H1 (cell line): ENCODE results near the gene FRMD4B. TPM values are rescaled to one million over a fixed set of nuclear protein-coding genes. Genes with fewer than 3 reads are reported as not detected.

Experiments used
- CREB1 ChIP-seq: IDR thresholded peaks from 2 replicates; pipeline ENCODE4 v1.6.1; 2012; ENCODE audit warnings: inconsistent platforms
- HDAC2 ChIP-seq, 2 experiments: fragments of 300-600 bp in 1 of 2; sonication (generic) in 1 of 2; IDR thresholded peaks; 2 replicates each; pipeline ENCODE4 v1.6.1; 2011 to 2012; ENCODE audit warnings: low read depth in 2 of 2, low read length in 2 of 2, mild to moderate bottlenecking in 2 of 2, moderate library complexity in 2 of 2, borderline replicate concordance in 1 of 2, inconsistent platforms in 1 of 2
- KDM1A ChIP-seq: fragments of 200-600, 300-600 bp; sonication (generic); IDR thresholded peaks from 2 replicates; pipeline ENCODE4 v1.7.1; 2016; ENCODE audit warnings: mild to moderate bottlenecking, low read length, borderline replicate concordance
- KDM4A ChIP-seq: IDR thresholded peaks from one replicate; pipeline ENCODE4 v1.7.1; 2012; ENCODE audit warnings: low read depth, mild to moderate bottlenecking, moderate library complexity, low read length, inconsistent platforms; ENCODE audit not compliant: severe bottlenecking
- NRF1 ChIP-seq: IDR thresholded peaks from 2 replicates; pipeline ENCODE4 v1.6.1; 2011; ENCODE audit warnings: mild to moderate bottlenecking, low read depth, low read length, improper control_type of control experiment
- polyA plus RNA-seq, 7 experiments: library from polyadenylated mRNA; depleted of rRNA in 3 of 7; stranded (reverse) in 5 of 7; unstranded in 2 of 7; fragments of >200 nt in 5 of 7; fragments of 200-250 nt in 2 of 7; gene quantifications; 1 replicate in 5 of 7; 2 replicates in 1 of 7; 4 replicates in 1 of 7; pipeline versions ENCODE4 v1.2.1 to v1.2.3, GENCODE V29; 2011 to 2013; ENCODE audit warnings: missing spikeins in 2 of 7, mixed read lengths in 2 of 7
- total RNA-seq: library from RNA; stranded (reverse); fragmentation: NEBNext Ultra II Directional; extraction: Animal tissue kit (Norgen Biotek cat#: 25700); gene quantifications from 2 replicates; pipeline ENCODE4 v1.2.1, GENCODE V29; 2021
- TF ChIP-seq, protein P1 (sequence below), 3 experiments: IDR thresholded peaks; 1 replicate in 2 of 3; 2 replicates in 1 of 3; pipeline versions ENCODE4 v1.5.1 to v1.6.1; 2011; ENCODE audit warnings: low read length in 3 of 3, mild to moderate bottlenecking in 3 of 3, inconsistent platforms in 2 of 3, low read depth in 1 of 3, moderate library complexity in 1 of 3; ENCODE audit not compliant: insufficient read depth in 1 of 3; ENCODE audit errors: control extremely low read depth in 1 of 3
- TF ChIP-seq, protein P2 (sequence below): IDR thresholded peaks from 2 replicates; pipeline ENCODE4 v1.6.1; 2012; ENCODE audit warnings: inconsistent platforms

FRMD4B gene
- total and polyA plus RNA-seq, 2 of the 8 experiments (the other 6 are each of a cell fraction or from before 2014, with no cell fraction given): 2.7 to 7.2 TPM

DNA sequence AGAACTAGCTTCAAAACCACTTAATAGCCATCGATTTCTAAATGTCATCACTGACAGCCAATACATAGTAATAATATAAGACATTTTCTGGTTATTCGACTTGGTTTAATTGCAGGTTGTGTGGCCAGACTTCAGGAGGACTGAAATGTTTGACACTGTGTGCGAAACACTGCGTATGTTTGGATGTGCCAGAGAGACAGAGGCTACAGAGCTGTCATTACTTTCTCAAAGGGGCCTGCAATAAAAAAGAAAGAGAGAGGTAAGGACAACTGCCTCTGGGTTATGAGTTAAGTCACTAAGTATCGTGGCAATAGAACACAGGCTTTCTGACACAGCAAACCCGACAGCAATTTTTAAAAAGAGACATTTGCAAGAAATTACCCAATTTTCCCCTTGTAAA is 264.4 kb downstream of the FRMD4B start (continued):
- TF ChIP-seq, protein P1, sequence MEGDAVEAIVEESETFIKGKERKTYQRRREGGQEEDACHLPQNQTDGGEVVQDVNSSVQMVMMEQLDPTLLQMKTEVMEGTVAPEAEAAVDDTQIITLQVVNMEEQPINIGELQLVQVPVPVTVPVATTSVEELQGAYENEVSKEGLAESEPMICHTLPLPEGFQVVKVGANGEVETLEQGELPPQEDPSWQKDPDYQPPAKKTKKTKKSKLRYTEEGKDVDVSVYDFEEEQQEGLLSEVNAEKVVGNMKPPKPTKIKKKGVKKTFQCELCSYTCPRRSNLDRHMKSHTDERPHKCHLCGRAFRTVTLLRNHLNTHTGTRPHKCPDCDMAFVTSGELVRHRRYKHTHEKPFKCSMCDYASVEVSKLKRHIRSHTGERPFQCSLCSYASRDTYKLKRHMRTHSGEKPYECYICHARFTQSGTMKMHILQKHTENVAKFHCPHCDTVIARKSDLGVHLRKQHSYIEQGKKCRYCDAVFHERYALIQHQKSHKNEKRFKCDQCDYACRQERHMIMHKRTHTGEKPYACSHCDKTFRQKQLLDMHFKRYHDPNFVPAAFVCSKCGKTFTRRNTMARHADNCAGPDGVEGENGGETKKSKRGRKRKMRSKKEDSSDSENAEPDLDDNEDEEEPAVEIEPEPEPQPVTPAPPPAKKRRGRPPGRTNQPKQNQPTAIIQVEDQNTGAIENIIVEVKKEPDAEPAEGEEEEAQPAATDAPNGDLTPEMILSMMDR (IDR thresholded peaks at IDR 0.05; ENCODE audit: control extremely low read depth in 1 of 3, insufficient read depth in 1 of 3, low read depth in 1 of 3, low read length in 3 of 3): no peak
- no peak for TF ChIP-seq HDAC2 (IDR thresholded peaks at IDR 0.05; ENCODE audit: borderline replicate concordance in 1 of 2, low read depth in 2 of 2, low read length in 2 of 2)
- no peak for TF ChIP-seq KDM1A
- TF ChIP-seq, protein P2, sequence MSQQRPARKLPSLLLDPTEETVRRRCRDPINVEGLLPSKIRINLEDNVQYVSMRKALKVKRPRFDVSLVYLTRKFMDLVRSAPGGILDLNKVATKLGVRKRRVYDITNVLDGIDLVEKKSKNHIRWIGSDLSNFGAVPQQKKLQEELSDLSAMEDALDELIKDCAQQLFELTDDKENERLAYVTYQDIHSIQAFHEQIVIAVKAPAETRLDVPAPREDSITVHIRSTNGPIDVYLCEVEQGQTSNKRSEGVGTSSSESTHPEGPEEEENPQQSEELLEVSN: no peak
- no peak for TF ChIP-seq CREB1
- no peak for TF ChIP-seq KDM4A
- no peak for TF ChIP-seq NRF1
